ENCODE data around the gene MEX3D.

DNA sequence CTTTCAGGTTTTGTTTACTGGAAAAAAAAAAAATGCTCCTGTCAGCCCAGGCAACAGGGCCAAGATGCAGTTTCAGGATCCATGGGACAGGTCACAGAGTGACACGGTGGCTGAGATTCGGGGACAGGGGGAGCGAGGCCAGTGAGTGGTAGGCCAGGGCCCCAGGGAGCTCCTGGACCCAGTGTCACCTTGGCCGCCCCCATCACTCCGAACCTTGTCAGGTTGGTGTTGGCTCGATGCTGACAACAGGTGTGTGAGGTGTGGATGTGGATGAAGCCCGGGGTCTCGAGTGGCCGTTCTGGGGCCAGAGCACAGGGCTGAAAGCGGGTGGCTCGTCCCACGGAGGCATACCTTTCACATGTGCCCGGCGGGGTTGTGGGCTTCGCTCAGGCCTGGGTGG lies 43.2 kb upstream of the MEX3D start:
- no peak for TF ChIP-seq CTCF (IDR thresholded peaks at IDR 0.05)
- no peak for TF ChIP-seq ZFX (IDR thresholded peaks at IDR 0.05; ENCODE audit: borderline replicate concordance)
